ENCODE results near the gene NSRP1. TPM values are rescaled to one million over a fixed set of nuclear protein-coding genes. Genes with fewer than 3 reads are reported as not detected.
"Not testable (repeated sequence)": the region's sequence is repeated elsewhere in the genome, so short reads cannot be mapped to it uniquely, and the experiment has no call there.

NSRP1 gene
- total RNA-seq, 2 experiments from 2014 or later: 24.3 to 28.4 TPM

GRCh38 chr17:30082773-30083172 lies 33.8 kb upstream of the NSRP1 start:
- no peak for DNase-seq
- Mint-ChIP-seq H3K4me3 (no peak overlapping the region), H3K27me3 (peaks cover 8% of the 10 kb centered on the region), H3K4me1 (ENCODE audit: low read depth) (no peaks in the 10 kb centered on the region), H3K36me3 (ENCODE audit: low read depth) (no peaks in the 10 kb centered on the region), H3K27ac (no peak overlapping the region), H3K9me3 (no peaks in the 10 kb centered on the region)
- no peak for ATAC-seq
- ChIA-PET POLR2A (no interaction called here), CTCF (interaction anchor here (1.3 to 4.2 kb wide), 2 partner anchors 10 to 12 kb away, joined by 3 to 42 read pairs; no protein-coding TSS in a partner anchor)
- intact Hi-C loops (cut with micrococcal nuclease): no loop called here
- no peak for TF ChIP-seq CTCF (IDR thresholded peaks at IDR 0.05)

- DNase-seq: no peak
- no peak overlapping the region for H3K4me3 Mint-ChIP-seq
- no peaks in the 10 kb centered on the region for H3K4me1 Mint-ChIP-seq (ENCODE audit: low read depth)
- ChIA-PET POLR2A (no interaction called here), CTCF (interaction anchor here (0.8 to 4.2 kb wide), 3 partner anchors 8 to 21 kb away, joined by 4 to 42 read pairs (median 5); no protein-coding TSS in a partner anchor)
- H3K9me3 Mint-ChIP-seq: no peaks in the 10 kb centered on the region
- H3K36me3 Mint-ChIP-seq (ENCODE audit: low read depth): no peaks in the 10 kb centered on the region
- ATAC-seq: no peak
- intact Hi-C loops (cut with micrococcal nuclease): no loop called here
- H3K27me3 Mint-ChIP-seq: peaks cover 3% of the 10 kb centered on the region
- no peak overlapping the region for H3K27ac Mint-ChIP-seq
- no peak for TF ChIP-seq CTCF (IDR thresholded peaks at IDR 0.05)
Observed at GRCh38 chr17:30084788-30085187, 31.8 kb upstream of the NSRP1 start.

- H3K9me3 Mint-ChIP-seq: no peaks in the 10 kb centered on the region
- H3K27me3 Mint-ChIP-seq: peaks cover 3% of the 10 kb centered on the region
- TF ChIP-seq CTCF (IDR thresholded peaks at IDR 0.05): no peak
- DNase-seq (no peak), ATAC-seq (no peak)
- H3K4me1 Mint-ChIP-seq (ENCODE audit: low read depth): no peaks in the 10 kb centered on the region
- intact Hi-C loops (cut with micrococcal nuclease): no loop called here
- H3K36me3 Mint-ChIP-seq (ENCODE audit: low read depth): no peaks in the 10 kb centered on the region
- ChIA-PET CTCF (no interaction called here), POLR2A (interaction anchor here (0.7 to 1.1 kb wide), 2 partner anchors 397 to 470 kb away, joined by 3 to 4 read pairs; no protein-coding TSS in a partner anchor)
- no peak overlapping the region for H3K4me3 Mint-ChIP-seq
- no peak overlapping the region for H3K27ac Mint-ChIP-seq
Observed at GRCh38 chr17:30086896-30087295, 29.7 kb upstream of the NSRP1 start.

GRCh38 chr17:30087431-30087830 lies 29.2 kb upstream of the NSRP1 start:
- intact Hi-C loops (cut with micrococcal nuclease); H3K4me3 Mint-ChIP-seq; H3K4me1 Mint-ChIP-seq (ENCODE audit: low read depth); H3K9me3 Mint-ChIP-seq; DNase-seq; H3K27ac Mint-ChIP-seq; ATAC-seq; H3K36me3 Mint-ChIP-seq (ENCODE audit: low read depth); H3K27me3 Mint-ChIP-seq: not testable (repeated sequence)
- CTCF ChIA-PET: interaction anchor here (1.1 kb wide), 1 partner anchor 38 kb away, joined by 3 read pairs; no protein-coding TSS in a partner anchor
- POLR2A ChIA-PET: interaction anchor here (0.7 kb wide), 1 partner anchor 398 kb away, joined by 4 read pairs; no protein-coding TSS in a partner anchor

- POLR2A ChIA-PET: no interaction called here
- CTCF ChIA-PET: interaction anchor here (0.6 to 6.5 kb wide), 6 partner anchors 8 to 346 kb away, joined by 3 to 90 read pairs (median 24); no protein-coding TSS in a partner anchor
- Mint-ChIP-seq H3K4me1 (ENCODE audit: low read depth) (peaks cover 4% of the 10 kb centered on the region), H3K36me3 (ENCODE audit: low read depth) (no peaks in the 10 kb centered on the region), H3K4me3 (no peak overlapping the region), H3K27me3 (peaks cover 11% of the 10 kb centered on the region), H3K27ac (no peak overlapping the region), H3K9me3 (no peaks in the 10 kb centered on the region)
- TF ChIP-seq CTCF (IDR thresholded peaks at IDR 0.05): no peak
- DNase-seq (no peak), ATAC-seq (no peak)
- intact Hi-C loops (cut with micrococcal nuclease): no loop called here
Observed at GRCh38 chr17:30091121-30091670, 25.4 kb upstream of the NSRP1 start.

All from activated CD8-positive, alpha-beta T cell treated with anti-CD3 and anti-CD28 coated beads for 36 hours (primary cell).